Stimulated activated naive CD8-positive, alpha-beta T cell treated with anti-CD3 and anti-CD28 coated beads, Interleukin-15, Interleukin-2, amounts not matched to agents 100 U/mL and 50 U/mL, for 24 hours (primary cell): ENCODE measurements around the gene STOML1.
A peak's percentile ranks its signal among the peaks of the same experiment; 100 is the strongest.

Source experiments
- ATAC-seq: fragments of 150-1000 bp; cut with Tn5 transposase; one replicate; pipeline ENCODE4 v1.10.0; 2021
- DNase-seq: peaks from one replicate; pipeline ENCODE4 v3.0.0; 2021

STOML1 gene

DNA sequence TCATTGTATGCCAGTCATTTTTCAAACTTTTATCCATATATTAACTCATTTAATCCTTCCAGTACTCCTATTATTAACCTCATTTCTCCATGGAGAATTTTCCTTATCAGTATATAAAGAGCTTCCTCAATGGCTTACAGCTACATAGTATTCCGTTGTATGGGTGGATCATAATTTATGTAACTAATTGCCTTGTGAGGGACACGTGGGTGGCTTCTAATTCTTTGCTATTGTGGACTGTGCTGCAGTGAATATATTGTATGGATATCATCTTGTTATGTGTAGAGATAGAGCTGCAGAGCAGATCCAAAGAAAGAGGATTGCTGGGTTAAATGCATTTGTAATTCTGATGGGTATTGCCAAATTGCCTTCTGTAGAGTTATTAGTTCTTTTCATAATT, 27.6 kb upstream of the STOML1 start:
- no peak for DNase-seq
- no peak for ATAC-seq

DNA sequence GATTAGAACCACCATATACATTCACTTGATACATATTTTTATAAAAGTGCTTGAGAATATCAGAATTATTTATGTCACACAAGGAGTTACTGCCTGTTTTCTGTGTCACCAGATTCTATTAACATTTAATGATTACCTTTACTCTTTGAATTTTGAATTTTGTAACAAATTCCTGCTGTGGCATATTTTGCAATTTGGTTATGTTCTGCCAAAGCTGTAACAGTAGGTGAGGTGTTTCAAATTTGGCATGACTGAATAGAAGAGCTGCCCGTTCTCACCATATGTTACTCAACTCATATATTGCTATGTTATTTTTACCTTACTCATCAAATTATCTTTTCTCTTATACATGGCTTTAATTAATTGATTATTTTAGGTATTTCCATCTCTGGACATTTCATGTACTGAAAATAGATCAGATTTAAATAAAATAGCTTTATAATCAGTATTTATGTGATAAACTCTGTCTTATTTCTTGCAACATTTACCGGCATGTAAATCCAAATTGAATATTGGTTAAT, 21.3 kb upstream of the STOML1 start:
- ATAC-seq (no peak), DNase-seq (no peak)

DNA sequence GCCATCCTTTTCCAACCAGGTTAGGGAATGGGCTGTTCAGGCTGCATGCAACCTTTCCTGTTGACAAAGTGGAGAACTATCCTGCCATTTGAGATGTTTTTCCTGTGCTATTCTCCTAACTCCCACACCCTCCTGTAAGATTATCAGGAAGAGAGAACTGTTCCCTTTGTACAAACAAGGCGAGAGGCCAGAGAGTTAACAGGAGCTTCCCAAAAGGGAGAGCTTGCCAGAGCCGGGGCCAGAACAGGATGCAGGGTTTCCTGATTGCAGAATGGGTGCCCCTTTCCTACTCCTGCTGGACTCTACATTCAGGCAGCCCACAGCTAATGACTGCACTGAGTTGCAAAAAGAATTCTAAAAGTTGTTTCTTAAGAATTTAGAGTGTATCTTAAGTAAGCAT, 19.5 kb upstream of the STOML1 start:
- DNase-seq (no peak), ATAC-seq (no peak)

DNA sequence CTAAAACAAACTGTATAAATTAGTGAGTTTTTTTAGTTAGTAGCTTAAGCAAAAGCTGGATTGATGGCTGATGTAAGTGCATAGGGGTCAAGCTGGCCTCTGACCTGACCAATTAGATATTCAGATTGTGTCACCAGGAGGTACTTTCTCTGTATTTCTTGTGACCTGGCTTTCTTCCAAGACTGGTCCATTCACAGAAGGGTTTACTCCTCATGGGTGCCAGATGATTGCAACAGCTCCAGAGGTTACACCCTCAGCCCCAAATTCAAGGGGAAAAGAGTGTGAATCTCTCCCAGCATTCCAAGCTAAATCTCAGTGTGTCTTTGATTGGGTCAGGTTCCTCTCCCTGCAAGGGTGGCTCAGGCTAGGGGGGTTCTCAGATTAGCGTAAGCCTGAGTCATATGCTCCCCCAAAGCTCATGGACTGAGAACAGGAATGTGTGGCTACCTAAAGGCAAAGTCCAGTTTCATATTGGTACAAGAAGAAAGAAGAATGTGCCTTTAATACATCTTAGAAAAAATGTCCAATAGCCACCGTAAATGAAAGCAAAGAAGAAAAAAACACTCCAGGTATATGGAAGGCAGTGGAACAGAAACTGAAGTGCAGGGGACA, 18.9 kb upstream of the STOML1 start:
- DNase-seq (no peak), ATAC-seq (no peak)

DNA sequence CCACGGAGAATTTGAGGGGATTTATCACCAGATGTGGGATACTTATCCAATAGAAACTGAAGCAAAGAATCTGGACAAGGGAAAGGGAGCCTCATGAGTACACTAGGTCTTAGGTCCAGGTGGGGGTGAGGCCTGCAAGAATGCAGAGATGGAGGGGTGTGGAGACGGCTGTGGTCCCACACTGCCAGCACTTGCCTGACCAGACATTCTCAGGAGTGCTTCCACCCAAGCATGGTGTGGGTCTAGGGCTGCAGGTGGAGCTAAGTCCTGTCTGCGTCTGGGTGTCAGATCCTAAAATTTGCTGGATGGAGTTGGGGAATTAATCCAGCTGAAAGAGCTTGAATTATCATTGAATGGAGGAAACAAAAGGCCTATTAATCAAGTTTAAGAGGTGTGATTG, 16.8 kb upstream of the STOML1 start:
- DNase-seq (no peak), ATAC-seq (no peak)

DNA sequence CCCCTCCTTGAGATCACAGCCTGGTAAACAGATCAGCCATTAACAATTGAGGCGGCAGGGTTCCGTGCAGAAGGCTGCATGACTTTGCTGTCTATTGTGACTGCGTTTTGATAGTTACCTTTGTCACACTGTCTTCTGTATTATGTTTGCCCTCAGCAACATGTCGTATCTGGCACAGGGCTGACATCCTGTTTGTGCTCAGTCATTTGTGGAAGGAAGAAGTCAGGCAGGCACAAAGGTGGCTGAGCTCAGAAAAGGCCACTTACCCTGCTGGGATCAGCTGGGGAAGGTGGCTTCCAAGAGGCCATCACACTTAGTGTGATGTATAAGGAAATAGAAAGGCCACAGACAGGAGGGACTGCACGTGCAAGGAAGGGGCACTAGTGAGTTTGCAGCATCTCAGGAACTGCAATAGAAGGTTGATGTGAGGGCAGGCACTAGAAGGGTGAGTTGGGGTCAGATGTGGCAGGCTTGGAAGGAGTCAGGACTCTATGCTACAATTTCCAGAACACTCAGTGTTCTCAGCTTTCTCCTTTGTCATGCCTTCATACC, 15.8 kb upstream of the STOML1 start:
- DNase-seq (no peak), ATAC-seq (peak; percentile 77)

DNA sequence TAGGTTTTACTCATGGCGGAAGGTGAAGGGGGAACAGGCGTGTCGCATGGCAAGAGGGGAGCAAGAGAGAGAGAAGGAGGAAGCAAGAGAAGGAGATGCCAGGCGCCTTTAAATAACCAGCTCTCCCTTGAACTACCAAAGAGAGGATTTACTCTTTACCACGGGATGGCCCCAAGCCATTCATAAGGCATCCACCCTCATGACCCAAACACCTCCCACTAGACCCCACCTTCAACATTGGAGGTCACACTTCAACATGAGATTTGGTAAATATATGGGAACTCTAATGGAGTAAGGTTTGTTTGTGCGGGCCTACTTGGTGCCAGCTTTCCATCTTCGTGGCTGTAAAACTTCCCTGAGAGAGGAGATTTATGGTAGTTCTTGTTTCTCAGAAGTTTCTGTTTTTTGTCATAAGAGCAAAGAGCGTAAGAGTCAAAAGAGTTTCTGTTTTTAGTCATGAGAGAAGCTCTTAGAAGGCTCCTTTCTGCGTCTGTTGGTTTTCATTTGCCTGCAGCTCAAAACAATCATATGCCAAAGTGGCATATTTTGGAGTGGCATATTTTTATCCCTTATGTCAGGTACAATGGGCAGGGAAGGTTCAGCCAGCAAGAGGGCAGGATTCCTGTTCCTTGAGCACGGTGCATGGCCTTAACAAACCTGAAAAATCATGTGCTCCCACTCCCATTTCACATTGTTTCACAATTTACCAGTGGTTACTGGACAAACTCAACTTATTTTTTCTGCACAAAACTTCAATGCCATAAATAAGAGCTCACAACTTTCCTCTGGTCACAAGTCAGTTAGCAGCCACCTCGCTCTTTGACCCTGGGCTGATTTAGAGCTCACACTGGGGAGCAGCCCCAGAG, 14.9 kb upstream of the STOML1 start:
- peak; percentile 55 for ATAC-seq

DNA sequence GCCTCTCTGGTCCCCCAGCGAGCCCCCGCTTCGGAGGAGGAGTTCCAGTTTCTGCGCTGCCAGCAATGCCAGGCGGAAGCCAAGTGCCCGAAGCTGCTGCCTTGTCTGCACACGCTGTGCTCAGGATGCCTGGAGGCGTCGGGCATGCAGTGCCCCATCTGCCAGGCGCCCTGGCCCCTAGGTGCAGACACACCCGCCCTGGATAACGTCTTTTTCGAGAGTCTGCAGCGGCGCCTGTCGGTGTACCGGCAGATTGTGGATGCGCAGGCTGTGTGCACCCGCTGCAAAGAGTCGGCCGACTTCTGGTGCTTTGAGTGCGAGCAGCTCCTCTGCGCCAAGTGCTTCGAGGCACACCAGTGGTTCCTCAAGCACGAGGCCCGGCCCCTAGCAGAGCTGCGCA, 5.9 kb upstream of the STOML1 start:
- no peak for DNase-seq
- ATAC-seq = no peak

More for the DNA sequence above, 14.9 kb upstream of the STOML1 start:
- no peak for DNase-seq

DNA sequence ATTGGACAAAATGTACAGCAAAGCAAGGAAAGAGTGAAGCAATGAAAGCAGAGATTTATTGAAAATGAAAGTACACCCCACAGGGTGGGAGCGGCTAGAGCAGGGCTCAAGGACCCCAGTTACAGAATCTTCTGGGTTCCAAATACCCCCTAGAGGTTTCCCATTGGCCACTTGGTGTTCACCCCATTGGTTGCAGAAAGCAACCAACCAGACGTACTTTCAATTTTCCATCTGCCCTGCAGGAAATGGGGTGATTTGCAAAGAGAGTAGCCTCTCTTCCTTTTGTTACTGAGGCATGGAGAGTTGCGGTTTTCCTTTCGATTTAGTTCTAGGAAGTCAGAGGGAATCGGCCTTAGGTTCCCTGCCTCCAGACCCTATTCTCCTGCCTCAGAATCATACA, 4.8 kb upstream of the STOML1 start:
- DNase-seq = peak; percentile 34
- ATAC-seq = no peak

DNA sequence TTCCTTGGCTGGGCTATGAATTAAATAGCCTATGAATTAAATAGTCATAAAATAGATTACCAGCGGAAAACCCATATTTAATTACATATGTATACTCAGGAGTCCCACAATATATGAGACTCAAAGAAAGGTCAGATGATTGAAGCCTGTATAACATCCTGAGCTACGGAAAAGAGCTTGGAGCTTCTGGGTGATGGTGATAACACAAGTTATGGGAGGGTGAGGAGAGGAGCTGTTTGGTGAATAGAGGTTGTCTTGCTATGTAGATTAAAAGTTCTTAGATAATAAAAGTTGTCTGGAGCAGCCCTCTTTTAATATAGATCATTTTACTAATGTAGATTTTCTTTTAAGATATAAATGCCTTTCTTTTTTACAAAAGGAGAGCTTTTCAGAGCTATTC, 4.2 kb upstream of the STOML1 start:
- DNase-seq (no peak), ATAC-seq (no peak)

DNA sequence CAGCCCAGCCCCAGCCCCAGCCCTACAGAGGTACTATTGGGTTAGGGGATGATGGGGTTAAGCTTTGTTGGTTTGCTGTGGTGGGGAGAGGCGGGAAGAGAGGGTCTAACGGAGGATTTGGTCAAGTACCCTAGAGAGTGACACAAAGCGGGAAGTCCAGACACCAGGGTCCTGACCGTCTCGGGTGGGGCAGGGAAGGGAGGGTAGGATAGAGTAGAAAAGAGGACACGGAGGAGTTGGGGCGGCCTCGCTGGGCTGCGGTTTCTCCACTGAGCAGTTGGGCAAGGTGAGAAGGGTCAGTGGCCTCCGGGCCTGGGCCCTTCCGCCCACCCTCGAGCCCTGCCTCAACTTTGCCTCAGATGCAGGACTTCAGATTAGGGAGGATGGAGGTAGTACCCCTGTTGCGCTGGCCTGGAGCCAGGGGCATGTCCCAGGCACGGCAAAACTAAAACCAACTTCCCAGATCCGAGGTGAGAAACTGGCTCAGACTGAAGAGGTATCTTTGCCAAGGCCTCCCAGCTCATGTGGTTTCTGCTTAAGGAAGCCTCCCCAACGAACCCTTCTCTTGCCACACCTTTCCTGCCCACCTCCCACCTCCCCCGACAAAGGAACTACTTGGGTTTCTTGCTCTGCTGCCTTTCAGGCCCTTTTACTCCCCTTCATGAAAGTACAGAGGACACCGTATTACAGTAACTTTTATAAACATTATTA, 3.0 kb upstream of the STOML1 start:
- DNase-seq (peak; percentile 25), ATAC-seq (no peak)

DNA sequence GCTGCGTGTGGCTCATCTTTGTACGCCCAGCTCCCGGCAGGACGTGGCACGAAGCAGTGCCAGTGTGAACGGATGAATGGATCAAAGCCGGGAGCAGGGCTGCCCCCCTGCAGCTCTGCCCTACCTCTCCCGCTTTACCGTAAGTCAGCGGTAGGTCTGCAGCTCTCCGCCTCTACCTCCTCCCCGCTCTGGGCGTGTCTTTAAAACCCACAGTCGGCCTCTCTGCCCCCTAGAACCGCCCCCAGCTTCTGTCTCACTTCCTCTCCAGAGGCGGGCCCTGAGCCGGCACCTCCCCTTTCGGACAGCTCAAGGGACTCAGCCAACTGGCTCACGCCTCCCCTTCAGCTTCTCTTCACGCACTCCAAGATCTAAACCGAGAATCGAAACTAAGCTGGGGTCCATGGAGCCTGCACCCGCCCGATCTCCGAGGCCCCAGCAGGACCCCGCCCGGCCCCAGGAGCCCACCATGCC, 2.4 kb upstream of the STOML1 start, which contains the start of gene PML:
Gene PML, plus strand, starts transcription at position 304 of the 471 bp plus-strand sequence. Its CDS starts 97 bp downstream, at position 401.
- ATAC-seq (peak; percentile 86), DNase-seq (peak; percentile 96)

DNA sequence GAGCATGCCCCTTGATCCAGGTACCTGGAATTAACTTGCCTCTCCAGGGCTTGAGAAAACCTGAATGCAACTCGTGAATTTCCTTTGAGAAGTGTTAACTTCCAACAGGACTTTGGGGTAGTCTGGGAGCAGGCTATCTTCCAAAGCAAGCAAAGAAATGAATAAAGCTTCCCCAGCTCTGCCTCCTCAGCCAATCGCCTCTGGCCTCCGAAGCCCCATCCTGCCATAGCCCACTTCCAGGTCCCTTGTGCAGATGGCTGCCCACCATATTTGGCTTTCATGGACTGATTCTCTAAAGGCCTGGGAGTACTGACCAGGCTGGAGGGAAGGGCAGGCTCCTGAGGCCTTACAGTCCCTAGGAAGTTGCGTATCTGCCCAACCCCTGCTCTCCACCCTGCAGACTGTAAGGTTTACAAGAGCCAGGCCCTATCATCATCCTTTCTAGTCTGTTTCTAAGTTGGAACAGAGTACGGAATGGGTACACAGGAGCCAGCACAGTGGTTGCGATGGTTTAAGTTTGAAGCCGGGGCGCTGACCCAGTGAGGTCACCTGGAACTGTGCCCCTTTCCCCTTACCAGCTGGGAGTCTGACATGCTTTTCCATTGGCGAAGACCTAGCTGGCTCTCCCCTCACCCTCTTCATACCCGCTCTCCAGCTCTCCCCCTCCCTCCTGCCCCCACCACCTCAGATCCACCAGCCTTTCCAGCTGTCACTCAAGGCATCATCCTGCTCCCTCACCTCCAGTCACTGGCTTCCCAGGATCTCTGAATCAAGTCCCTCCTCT, 1.3 kb upstream of the STOML1 start:
- ATAC-seq = no peak
- DNase-seq = no peak

DNA sequence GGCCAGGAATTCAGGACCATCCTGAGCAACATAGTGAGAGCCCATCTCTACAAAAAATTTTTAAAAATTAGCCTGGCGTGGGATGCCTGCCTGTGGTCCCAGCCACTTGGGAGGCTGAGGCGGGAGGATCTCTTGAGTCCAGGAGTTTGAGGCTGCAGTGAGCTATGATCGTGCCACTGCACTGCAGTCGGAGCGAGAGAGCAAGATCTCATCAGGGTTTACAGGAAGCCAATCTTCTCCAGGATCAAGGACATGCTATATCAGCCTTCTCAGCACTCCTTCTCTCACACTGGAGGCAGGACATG, 451 bp upstream of the STOML1 start:
- DNase-seq = no peak
- ATAC-seq = no peak

DNA sequence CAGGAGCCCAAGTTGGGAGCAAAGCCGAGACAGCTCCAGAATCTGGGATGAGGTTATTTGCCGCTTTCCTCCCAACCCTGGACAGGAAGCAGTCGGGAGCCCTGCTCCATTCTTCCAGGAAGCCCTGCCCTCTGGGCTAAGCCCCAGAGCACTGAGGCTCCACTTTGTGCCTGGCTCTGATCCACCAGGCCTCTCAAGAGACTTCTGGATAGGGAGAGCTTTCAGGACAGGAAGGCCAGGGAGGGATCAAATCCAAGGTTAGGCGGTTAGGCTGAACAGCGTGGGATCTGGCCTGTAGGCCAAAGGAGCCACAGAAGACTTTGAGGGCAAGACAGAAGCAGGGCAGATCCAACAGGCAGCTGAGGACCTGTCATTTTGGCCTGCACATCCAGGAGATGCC, 835 bp downstream of the STOML1 start:
- DNase-seq (no peak), ATAC-seq (no peak)

DNA sequence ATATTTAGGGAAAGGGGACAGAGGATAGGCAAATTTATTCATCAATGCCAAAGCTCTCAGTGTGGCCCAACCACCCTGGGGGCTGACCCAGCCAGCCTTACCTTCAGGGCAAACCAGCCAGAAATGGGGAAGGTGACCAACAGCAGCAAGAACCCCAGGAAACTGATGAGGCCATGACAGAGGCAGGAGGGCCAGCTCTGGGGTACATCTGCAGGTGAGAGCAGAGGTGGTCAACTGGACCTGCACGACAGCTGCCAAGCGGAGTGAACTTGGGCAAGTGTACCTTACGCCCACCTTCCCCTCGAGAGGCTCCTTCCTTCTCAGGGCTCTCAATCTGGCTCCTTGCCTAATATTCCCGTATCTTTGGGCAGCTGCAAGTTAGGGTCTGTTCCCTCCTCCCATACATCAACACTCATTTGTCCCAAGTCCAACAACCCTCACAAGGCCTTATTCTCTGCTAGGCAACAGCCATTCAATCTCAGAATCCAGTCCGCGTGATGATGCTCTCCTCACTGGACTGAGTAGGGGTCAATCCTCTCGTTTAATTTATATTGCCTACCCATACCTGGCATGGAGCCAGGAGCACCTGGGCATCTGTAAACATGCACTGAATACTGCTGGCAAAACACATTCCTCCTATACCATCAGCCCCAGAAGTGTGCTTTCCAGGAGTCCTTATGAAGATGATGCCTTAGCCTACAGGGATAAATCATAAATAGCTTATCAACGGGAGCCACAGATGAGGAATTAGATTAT, 1.7 kb downstream of the STOML1 start:
- ATAC-seq (no peak), DNase-seq (no peak)

DNA sequence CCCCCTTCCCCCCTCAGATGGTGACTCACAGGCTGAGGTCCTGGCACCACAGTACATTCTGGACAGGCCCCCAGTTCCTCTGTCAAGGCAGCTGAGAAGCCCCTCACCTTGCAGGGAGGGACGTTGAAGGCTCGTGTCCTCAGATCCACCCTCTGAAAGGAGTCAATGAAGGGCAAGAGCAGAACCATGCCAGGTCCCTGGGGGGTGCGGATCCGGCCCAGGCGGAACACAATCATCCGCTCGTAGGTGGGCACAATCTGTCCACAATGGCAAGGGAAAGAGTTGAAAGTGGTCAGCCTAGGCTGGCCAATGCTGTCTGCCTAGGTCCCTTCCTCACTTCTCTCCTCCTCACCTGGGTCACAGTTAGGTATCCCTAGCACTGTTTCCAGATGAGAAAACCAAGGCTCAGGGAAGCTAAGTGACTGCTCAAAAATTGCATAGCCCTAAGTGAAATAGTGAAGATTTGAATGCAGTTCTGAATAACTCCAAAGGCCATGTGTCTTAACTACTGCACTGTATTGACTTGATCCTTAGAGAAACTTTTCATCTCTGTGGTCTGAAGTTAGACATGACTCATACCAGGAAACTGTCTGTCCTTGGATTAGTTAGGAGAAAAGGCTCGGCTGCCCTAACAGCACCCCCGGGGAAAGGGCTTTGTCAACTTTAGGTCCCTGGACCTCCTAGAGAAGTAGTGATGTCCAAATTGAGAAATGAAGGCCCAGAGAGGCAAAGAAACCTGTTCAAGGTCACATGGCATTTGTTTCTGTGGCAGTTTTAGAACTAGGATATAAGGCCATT, 2.9 kb downstream of the STOML1 start:
- DNase-seq = no peak
- no peak for ATAC-seq

DNA sequence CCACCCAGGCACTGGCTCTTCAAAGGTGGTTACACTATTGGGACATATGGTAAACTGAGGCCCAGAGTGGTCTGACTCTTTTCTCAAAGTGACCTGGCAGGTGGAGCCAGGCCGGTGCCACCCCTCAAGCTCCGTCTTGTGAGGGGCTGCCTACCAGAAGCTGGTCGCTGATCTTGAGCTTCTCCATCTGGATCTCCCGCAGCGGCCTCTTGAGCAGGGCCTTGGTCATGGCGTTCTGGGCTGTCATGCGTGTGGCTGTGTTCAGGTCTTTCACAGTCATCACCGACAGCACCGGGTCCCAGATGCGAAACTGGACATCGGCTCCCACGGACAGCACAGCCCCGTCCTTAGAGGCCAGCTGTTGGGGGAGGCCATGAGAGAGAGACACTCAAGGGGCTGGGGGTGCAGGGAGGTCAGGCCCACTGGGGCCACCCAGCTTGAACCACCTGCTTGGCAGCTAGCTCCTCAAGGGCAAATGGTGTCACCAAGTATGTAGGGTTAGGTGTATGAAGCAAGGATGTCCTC, 3.6 kb downstream of the STOML1 start:
- no peak for DNase-seq
- no peak for ATAC-seq

DNA sequence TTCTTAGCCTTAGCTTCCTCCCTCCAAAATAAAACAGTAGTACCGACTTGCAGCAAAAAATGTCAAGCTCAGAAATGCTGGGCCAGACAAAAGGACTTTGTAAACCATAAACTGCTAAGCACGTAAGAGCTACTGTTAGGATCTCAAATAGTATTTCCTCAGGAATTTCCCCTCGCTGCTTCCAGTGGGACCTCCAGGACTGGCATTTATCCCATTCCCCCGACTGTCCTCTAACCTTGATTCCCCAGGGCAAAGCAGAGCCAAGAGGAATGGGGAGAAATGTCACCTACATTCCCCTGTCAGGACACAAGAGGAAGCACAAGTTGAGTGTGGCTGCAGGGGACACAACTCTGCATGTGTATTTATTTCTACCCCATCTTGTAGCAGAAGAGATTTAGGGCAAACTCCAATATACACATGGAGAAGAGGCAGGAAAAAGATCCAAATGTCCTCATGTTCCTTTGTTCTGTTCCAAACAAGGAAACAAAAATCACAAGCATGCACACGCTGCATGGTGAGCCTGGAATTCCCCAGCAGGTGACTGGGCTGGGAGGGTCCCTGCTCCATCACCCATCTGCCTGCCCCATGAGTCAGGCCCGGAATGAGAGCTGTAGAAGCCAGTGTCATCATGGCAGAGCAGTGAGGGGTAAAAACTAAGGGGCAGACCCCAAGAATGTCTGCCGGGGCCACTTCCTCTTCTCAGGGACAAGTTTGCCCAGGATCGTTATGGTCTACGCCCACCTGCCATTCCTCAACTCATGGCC, 4.2 kb downstream of the STOML1 start:
- DNase-seq (no peak), ATAC-seq (no peak)
